Ovary (tissue), 9 donors: ENCODE data around the gene PUS10. TPM values are rescaled to one million over a fixed set of nuclear protein-coding genes. Genes with fewer than 3 reads are reported as not detected.

ENCODE experiments used
- DNase-seq, 5 donors: peaks; one replicate each; pipeline ENCODE4 v3.0.0-alpha.2; 2019 to 2020
- H3K27ac ChIP-seq, 2 donors: fragments of 200-600 bp; one replicate each; pipeline versions ENCODE4 v1.5.1 to v1.8.0; 2019 to 2022
- H3K27me3 ChIP-seq: fragments of 200-600 bp; one replicate; pipeline ENCODE4 v1.8.0; 2022
- H3K36me3 ChIP-seq: fragments of 200-600 bp; sonication (generic); one replicate; pipeline ENCODE4 v1.5.1; 2019
- H3K4me1 ChIP-seq: one replicate; pipeline ENCODE4 v1.8.1; 2013; ENCODE audit warnings: mild to moderate bottlenecking, moderate library complexity; ENCODE audit not compliant: insufficient read depth
- H3K4me3 ChIP-seq: fragments of 200-600 bp; sonication (generic); one replicate; pipeline ENCODE4 v1.5.1; 2017
- H3K9me3 ChIP-seq, 2 donors: fragments of 200-600 bp in 1 of 2; sonication (generic) in 1 of 2; one replicate each; pipeline versions ENCODE4 v1.5.1 to v1.8.1; 2013 to 2019; ENCODE audit warnings: mild to moderate bottlenecking in 1 of 2, moderate library complexity in 1 of 2
- EP300 ChIP-seq: sonication (generic); formaldehyde crosslinking; IDR thresholded peaks from one replicate; pipeline ENCODE4 v1.6.1; 2017; ENCODE audit warnings: antibody characterized with exemption
- POLR2A ChIP-seq: fragments of 450-650 bp; IDR thresholded peaks from one replicate; pipeline ENCODE4 v1.6.1; 2017; ENCODE audit warnings: antibody characterized with exemption, mild to moderate bottlenecking, moderate library complexity
- WGBS, 3 donors: extraction: QIAGEN DNeasy Blood & Tissue Kit in 1 of 3; methylation state at CpG; one replicate each; pipeline versions ENCODE4 v1.1.5 to v1.1.7; 2013 to 2017; 5-methylcytosine and 5-hydroxymethylcytosine counted together
- intact Hi-C, 4 donors: fragments of 100-400 bp; cut with DNase I; formaldehyde crosslinking; loops; one replicate each; pipeline versions ENCODE4 v1.11.0 to v1.15.1; 2022 to 2023
- polyA plus RNA-seq, 2 donors: library from polyadenylated mRNA; stranded (reverse); fragments of 200-250 nt in 1 of 2; fragments of 350-450 nt in 1 of 2; fragmentation: Illumina TruSeq in 1 of 2; extraction: RNeasy Lipid Tissue Mini Kit (QIAGEN cat#74804) in 1 of 2; gene quantifications; one replicate each; pipeline ENCODE4 v1.2.3, GENCODE V29; 2013 to 2014
- total RNA-seq, 7 donors: library from RNA; depleted of rRNA in 2 of 7; stranded (reverse); fragments of >200 nt in 2 of 7; fragmentation: NEBNext Ultra II Directional in 3 of 7; extraction: Animal tissue kit (Norgen Biotek cat#: 25700) in 3 of 7; gene quantifications; one replicate each; pipeline versions ENCODE4 v1.1.0 to v1.2.4, GENCODE V29; 2016 to 2023
- TF ChIP-seq, protein P1 (sequence below), 3 donors: fragments of 450-650 bp in 2 of 3; fragments of 200-600 bp in 1 of 3; IDR thresholded peaks; one replicate each; pipeline versions ENCODE4 v1.5.1 to v1.8.0; 2016 to 2022; ENCODE audit warnings: antibody characterized with exemption in 3 of 3, mild to moderate bottlenecking in 1 of 3
- donor health status: DM: no; HTN: no; CAD: no; lungs with moderate emphysema.
- donor health status: DM: no; HTN: no; CAD: no.
- donor health status: Bipolar disorder and iron deficiency.
- donor health status: DM: yes; HTN: yes; CAD: no.
- donor health status: DM: no; HTN: no; CAD: no.
- donor health status: DM: yes; HTN: yes; CAD: no.

Gene PUS10
- total and polyA plus RNA-seq, 9 donors: 4.5 to 9.4 (median 6.7) TPM

DNA sequence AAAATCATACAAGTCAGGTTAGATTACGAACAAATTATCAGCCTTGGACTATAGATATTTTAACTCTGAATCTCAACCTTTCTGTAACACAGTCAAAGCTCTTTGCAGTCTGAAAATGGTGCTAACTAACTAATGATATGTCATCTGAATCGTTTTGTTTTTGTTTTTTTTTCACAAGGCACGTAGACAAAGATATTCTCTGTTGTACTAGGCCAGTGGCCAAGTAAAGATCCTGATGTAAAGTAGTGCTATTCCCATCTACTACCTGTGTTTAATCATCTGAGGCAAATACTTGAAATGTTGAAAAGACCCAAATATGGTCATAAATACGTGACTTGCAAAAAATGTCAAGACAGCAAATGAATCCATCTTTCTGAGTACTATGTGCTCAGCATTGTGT is 71.0 kb downstream of the PUS10 start:
- no peaks in the 10 kb centered on the region for H3K27me3 ChIP-seq
- H3K9me3 ChIP-seq: no peaks in the 10 kb centered on the region
- no peaks in the 10 kb centered on the region for H3K4me1 ChIP-seq
- no peak for DNase-seq
- 56 to 70% (median 60%) methylated on average over 4 of the region's 4 CpGs for WGBS, 3 donors
- no peak overlapping the region for H3K27ac ChIP-seq
- no peak overlapping the region for H3K4me3 ChIP-seq
- intact Hi-C loops: no loop called here
- no peaks in the 10 kb centered on the region for H3K36me3 ChIP-seq
- TF ChIP-seq, protein P1, sequence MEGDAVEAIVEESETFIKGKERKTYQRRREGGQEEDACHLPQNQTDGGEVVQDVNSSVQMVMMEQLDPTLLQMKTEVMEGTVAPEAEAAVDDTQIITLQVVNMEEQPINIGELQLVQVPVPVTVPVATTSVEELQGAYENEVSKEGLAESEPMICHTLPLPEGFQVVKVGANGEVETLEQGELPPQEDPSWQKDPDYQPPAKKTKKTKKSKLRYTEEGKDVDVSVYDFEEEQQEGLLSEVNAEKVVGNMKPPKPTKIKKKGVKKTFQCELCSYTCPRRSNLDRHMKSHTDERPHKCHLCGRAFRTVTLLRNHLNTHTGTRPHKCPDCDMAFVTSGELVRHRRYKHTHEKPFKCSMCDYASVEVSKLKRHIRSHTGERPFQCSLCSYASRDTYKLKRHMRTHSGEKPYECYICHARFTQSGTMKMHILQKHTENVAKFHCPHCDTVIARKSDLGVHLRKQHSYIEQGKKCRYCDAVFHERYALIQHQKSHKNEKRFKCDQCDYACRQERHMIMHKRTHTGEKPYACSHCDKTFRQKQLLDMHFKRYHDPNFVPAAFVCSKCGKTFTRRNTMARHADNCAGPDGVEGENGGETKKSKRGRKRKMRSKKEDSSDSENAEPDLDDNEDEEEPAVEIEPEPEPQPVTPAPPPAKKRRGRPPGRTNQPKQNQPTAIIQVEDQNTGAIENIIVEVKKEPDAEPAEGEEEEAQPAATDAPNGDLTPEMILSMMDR (IDR thresholded peaks at IDR 0.05): no peak
- TF ChIP-seq EP300 (no peak), POLR2A (no peak)

DNA sequence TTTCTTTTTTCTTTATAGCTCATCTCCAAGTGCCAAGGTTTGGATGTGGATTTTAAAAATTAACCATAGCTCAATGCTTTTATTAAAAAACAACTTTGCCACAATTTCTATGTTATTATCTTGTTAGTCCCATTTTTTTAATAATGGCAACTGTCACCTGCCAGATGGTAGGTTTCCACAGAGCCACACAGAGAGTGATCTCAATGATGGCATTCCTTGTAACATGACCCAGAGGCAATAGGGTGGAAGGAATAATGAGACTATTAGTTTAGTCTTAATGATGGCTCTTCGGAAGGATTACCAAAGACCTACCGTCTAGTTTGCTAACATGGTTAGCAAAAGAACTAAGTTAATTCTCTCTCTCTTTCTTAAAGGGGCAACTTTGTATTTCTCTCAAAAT is 72.7 kb downstream of the PUS10 start:
- H3K4me1 ChIP-seq: no peaks in the 10 kb centered on the region
- no peak for DNase-seq
- TF ChIP-seq POLR2A: no peak
- TF ChIP-seq EP300: no peak
- TF ChIP-seq, protein P1 (IDR thresholded peaks at IDR 0.05): no peak
- H3K27ac ChIP-seq: no peak overlapping the region
- no peaks in the 10 kb centered on the region for H3K27me3 ChIP-seq
- WGBS, 3 donors: 85 to 86% (median 85%) methylated on average over 2 of the region's 2 CpGs
- H3K4me3 ChIP-seq: no peak overlapping the region
- intact Hi-C loops: no loop called here
- no peaks in the 10 kb centered on the region for H3K9me3 ChIP-seq
- no peaks in the 10 kb centered on the region for H3K36me3 ChIP-seq

- Histone ChIP-seq H3K27me3 (no peaks in the 10 kb centered on the region), H3K4me1 (no peaks in the 10 kb centered on the region), H3K27ac (no peak overlapping the region), H3K36me3 (no peaks in the 10 kb centered on the region), H3K4me3 (no peak overlapping the region), H3K9me3 (no peaks in the 10 kb centered on the region)
- intact Hi-C loops: no loop called here
- DNase-seq: no peak
- no peak for TF ChIP-seq EP300
- no peak for TF ChIP-seq POLR2A
- TF ChIP-seq, protein P1 (IDR thresholded peaks at IDR 0.05): no peak
- 67 to 81% (median 73%) methylated on average over 2 of the region's 2 CpGs for WGBS, 3 donors
Measured at GRCh38 chr2:60939622-60940021, 78.4 kb downstream of the PUS10 start.

DNA sequence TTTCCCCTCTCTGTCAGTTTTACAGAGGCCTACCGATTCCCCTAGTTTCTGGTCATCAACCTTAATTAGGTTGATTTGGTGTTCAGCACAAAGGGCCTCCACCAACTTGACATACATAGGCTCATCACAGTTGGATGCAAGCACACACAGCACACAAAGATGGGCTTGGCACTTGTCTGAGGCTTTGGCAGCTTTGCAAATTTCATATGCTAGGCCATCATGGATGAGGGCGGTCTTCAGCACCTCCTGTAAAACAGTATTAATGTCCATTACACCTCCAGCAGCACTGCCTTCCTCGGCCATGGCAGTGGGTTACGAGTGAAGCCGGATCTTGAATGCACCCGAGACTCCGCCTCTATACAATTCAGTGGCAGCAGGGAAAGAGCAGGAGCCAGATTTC is 79.8 kb downstream of the PUS10 start:
- no peak for DNase-seq
- intact Hi-C loops: no loop called here
- H3K4me1 ChIP-seq: no peaks in the 10 kb centered on the region
- H3K4me3 ChIP-seq: no peak overlapping the region
- H3K36me3 ChIP-seq: no peaks in the 10 kb centered on the region
- no peaks in the 10 kb centered on the region for H3K9me3 ChIP-seq
- TF ChIP-seq EP300 (no peak), POLR2A (no peak)
- TF ChIP-seq, protein P1 (IDR thresholded peaks at IDR 0.05): no peak
- H3K27me3 ChIP-seq: no peaks in the 10 kb centered on the region
- H3K27ac ChIP-seq: no peak overlapping the region
- 96 to 99% (median 98%) methylated on average over 7 of the region's 7 CpGs for WGBS, 3 donors

DNA sequence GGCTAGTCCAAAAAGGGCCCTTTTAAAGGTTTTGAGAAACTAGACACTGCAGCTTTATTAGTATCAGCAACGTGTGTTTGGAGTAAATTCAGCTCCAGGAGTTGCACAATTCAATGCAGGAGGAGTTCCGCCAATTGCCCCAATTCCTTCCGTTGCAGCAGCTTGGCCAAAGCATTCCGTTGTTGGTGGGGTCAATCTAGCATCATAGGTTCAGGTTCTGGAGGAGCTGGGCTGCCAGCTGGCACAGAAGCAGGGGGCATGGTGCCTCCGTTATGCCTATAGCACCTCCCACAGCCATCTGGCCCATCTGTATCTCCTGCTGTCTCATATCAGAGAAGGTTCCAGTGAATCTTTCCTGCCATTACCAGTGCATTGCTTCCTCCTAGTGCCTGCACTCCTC is 81.3 kb downstream of the PUS10 start:
- DNase-seq: no peak
- 80 to 86% (median 85%) methylated on average over 5 of the region's 5 CpGs for WGBS, 3 donors
- no peaks in the 10 kb centered on the region for H3K36me3 ChIP-seq
- TF ChIP-seq POLR2A (no peak), EP300 (no peak)
- TF ChIP-seq, protein P1 (IDR thresholded peaks at IDR 0.05): no peak
- H3K4me3 ChIP-seq: no peak overlapping the region
- H3K27ac ChIP-seq: no peak overlapping the region
- no peaks in the 10 kb centered on the region for H3K9me3 ChIP-seq
- H3K27me3 ChIP-seq: no peaks in the 10 kb centered on the region
- intact Hi-C loops: no loop called here
- H3K4me1 ChIP-seq: no peaks in the 10 kb centered on the region
